D721Med (cell line): ENCODE data around the gene VWA3B.
"Not testable (repeated sequence)": the region's sequence is repeated elsewhere in the genome, so short reads cannot be mapped to it uniquely, and the experiment has no call there.

Source experiments
- DNase-seq: peaks from one replicate; pipeline ENCODE4 v3.0.0; 2011; ENCODE audit warnings: low spot score; ENCODE audit not compliant: insufficient read length
- FAIRE-seq: peaks from 2 replicates; lab custom pipeline; 2011; peaks lifted over from hg19 to GRCh38; lab: Jason Lieb, UNC
- TF ChIP-seq, protein P1 (sequence below): IDR thresholded peaks from 2 replicates; pipeline ENCODE4 v1.5.1; 2012; ENCODE audit warnings: mild to moderate bottlenecking, control low read depth; ENCODE audit not compliant: insufficient read depth; ENCODE audit errors: missing control alignments

Gene VWA3B

DNA sequence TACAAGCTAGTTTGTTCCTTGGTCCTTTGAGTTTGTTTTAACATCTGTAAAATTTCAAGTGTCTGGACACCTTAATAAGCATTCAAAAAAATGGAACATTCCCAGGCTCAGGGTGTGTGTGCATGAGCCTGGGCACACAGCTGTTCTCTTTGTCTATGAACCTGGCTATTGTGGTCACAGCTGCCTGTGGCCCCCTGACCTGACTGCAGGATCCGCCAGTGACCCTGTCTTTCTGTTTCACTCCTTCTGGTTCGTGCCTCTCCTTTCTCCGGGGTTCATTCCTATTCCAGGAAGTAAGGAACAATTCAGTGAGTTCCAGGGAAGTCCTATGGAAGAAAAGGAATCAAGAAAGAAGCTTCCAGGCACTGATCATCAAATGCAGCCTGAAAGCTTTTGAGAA is 35.6 kb downstream of the VWA3B start:
- DNase-seq (no peak), FAIRE-seq (no peak)
- TF ChIP-seq, protein P1, sequence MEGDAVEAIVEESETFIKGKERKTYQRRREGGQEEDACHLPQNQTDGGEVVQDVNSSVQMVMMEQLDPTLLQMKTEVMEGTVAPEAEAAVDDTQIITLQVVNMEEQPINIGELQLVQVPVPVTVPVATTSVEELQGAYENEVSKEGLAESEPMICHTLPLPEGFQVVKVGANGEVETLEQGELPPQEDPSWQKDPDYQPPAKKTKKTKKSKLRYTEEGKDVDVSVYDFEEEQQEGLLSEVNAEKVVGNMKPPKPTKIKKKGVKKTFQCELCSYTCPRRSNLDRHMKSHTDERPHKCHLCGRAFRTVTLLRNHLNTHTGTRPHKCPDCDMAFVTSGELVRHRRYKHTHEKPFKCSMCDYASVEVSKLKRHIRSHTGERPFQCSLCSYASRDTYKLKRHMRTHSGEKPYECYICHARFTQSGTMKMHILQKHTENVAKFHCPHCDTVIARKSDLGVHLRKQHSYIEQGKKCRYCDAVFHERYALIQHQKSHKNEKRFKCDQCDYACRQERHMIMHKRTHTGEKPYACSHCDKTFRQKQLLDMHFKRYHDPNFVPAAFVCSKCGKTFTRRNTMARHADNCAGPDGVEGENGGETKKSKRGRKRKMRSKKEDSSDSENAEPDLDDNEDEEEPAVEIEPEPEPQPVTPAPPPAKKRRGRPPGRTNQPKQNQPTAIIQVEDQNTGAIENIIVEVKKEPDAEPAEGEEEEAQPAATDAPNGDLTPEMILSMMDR: no peak

DNA sequence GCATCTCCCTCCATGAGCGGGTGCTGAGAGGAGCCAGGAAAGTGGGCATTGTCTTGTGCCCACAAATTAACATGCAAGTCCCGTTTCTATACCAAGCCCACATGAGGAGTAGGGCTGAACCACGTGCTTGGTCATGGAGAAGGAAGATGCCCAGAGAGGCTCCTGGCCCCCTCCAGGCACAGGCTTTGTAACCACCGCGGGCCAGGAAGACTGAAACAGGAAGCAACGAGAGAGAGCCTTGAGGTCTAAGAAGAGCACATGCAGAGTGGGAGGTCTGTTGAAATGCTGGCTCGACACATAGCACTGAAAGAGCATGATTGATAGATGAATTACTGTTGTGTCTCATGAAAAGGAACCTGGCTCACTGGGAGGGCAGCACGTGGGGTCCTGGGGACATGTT is 36.3 kb downstream of the VWA3B start:
- TF ChIP-seq, protein P1: no peak
- DNase-seq: no peak
- no peak for FAIRE-seq

DNA sequence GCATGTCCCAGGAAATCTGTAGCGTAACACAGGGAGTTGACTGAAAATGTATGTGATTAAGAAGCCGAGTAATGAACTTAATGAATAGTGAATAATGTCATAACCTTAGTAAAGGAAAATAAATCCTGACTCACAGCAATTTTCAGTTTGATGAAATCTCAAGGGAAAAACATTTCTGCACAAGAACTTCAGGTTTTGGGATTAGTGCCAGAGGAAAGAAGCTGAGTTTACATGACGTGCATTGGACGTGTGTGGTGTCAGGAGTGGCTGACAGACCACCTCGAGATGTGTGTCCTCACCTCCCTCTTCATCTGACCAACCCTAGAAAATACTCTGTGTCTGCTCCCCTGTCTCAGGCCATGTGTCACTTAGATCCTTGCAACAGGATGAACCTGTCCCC is 39.1 kb downstream of the VWA3B start:
- FAIRE-seq: no peak

DNA sequence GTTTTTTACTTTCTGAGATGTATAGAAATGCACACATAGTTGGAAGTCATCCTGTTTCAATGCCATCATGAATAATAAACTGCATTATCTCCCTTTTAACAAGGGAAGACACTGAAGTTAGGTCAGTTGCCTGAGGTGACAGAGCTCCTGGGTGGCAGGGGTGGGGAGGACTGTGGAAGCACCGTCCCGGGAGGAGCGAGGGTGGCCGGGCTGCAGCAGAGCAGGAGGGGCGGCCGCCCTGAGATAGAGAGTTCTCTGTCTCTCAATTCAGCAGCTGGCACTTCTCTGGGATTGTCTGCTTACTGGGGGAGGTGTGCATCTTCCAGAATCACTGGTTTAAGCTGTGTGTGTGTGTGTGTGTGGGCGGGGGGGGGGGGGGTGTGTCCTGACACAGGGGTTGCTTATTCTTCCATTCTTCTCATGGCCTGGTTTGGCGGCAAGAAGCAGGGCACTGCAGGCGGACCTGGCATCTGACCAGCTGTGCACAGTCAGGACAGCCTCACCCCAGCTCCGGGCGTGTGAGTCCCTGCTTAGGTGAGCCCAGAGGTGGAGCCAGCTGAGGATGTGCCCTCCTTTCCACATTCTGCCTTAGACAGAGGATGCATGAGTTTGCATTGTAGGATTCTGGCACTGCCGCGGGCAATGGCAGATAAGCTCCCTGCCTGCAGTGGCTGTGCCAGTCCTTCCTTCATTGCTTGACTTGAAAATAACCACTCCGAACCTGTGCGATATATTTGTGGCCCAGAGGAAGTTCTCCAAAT is 40.4 kb downstream of the VWA3B start:
- TF ChIP-seq, protein P1: no peak
- FAIRE-seq: no peak
- no peak for DNase-seq

More for the DNA sequence above, 39.1 kb downstream of the VWA3B start:
- TF ChIP-seq, protein P1: no peak
- DNase-seq: no peak

DNA sequence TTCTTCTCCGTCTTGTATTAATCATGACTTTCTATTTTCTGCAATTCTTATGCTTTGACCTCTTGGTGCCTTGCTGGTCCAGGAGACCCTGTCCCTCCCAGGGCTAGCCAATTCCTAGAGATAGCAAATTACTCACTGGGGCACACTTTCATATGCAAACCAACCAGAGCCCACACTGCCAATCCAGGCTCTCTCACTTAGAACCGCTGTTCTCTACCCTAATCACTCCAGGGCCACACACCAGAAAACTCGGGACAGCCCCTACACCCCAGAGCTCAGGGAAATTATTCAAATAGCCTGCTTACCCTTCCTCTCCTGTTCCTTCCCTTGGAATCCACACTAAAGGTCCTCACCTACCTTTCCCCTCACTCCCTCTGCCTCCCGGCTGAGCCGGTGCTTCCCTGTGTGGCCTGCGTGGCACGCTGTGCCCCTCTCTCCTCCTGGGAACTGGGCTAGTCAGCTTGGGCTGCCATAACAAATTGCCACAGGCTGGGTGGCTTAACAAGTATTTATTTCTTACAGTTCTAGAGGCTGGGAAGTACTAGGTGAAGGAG is 41.7 kb downstream of the VWA3B start:
- no peak for FAIRE-seq
- no peak for DNase-seq

DNA sequence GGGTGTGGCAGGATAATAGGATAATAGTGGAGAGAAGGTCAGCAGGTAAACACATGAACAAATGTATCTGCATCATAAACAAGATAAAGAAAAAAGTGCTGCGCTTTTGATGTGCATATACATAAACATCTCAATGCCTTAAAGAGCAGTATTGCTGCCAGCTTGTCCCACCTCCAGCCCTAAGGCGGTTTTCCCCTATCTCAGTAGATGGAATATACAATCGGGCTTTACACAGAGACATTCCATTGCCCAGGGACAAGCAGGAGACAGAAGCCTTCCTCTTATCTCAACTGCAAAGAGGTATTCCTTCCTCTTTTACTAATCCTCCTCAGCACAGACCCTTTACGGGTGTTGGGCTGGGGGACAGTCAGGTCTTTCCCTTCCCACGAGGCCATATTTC is 43.1 kb downstream of the VWA3B start:
- not testable (repeated sequence) for DNase-seq, FAIRE-seq

More for the DNA sequence above, 41.7 kb downstream of the VWA3B start:
- TF ChIP-seq, protein P1: no peak

DNA sequence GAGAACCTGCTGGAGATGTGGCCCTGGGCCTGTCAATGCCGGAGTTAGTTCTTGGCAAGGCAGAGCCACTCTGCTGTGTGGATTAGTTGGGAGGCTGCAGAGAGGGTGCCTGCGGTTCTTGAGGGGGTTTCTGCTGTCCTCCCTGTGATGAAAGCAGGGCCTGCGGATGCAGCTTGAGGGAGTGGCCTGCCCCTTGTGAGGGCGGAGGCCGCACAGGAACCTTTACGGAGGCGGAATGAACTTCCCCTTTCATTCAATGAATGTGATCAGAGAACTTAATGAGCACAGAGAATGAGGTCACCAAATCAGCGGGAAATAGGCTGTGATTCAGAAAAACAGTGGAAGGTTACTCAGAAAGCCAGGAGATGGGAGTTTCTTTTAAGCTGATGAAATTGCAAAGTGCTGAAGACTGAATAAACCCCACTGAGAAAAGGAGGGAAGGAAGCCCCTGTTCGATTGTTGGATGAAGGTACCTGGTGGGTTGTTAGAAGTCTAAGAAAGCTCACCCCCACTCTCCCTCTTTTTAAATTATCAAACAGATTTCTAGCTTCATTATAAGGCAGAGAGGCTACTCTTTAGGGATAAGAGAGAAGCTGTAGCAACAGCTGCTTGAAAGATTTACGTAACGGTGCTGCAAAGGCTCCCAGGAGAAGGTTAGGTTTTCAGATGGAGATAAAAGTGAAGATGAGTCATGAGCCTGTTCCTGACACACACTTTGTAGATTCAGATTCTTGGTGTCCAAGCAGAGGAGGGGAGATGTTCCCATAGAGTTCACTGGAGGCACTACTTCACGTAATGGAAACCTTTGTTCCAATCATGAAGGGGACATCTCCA is 47.4 kb downstream of the VWA3B start:
- TF ChIP-seq, protein P1: no peak
- DNase-seq (no peak), FAIRE-seq (no peak)
